OCI-LY7 (cell line): ENCODE results near the gene TMPRSS7.

Source experiments
- EZH2phosphoT487 ChIP-seq: fragments of 200-600 bp; sonication (generic); IDR thresholded peaks from 2 replicates; pipeline ENCODE4 v1.6.1; 2018; ENCODE audit warnings: low read depth, borderline replicate concordance, mild to moderate bottlenecking, mixed run types, antibody characterized with exemption, low read length, moderate library complexity, mixed read lengths
- TF ChIP-seq, protein P1 (sequence below): fragments of 200-600 bp; sonication (generic); conservative IDR thresholded peaks from 2 replicates; pipeline ENCODE4 v1.5.1; 2014; ENCODE audit warnings: mild to moderate bottlenecking, antibody characterized with exemption, low read length, moderate library complexity, mixed read lengths

DNA sequence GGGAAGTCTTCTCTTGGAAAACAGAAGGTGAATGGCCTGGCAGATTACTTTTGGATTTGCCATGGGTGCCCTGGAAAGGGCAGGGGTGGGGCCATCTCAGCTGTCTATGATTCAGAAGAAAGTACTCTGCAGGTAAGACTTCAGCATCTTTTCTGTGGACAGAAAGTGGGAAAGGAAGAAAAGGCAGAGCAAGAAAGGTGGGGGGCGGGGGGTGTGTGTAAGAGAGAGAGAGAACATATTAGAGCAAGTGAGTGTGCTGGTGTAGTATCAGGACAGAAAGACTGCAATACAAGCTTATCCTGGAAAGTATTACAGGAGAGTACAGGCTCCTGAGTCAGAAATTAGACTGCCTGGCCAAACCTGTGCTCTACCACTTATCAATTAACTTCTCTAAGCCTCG lies 30.3 kb upstream of the TMPRSS7 start:
- TF ChIP-seq, protein P1, sequence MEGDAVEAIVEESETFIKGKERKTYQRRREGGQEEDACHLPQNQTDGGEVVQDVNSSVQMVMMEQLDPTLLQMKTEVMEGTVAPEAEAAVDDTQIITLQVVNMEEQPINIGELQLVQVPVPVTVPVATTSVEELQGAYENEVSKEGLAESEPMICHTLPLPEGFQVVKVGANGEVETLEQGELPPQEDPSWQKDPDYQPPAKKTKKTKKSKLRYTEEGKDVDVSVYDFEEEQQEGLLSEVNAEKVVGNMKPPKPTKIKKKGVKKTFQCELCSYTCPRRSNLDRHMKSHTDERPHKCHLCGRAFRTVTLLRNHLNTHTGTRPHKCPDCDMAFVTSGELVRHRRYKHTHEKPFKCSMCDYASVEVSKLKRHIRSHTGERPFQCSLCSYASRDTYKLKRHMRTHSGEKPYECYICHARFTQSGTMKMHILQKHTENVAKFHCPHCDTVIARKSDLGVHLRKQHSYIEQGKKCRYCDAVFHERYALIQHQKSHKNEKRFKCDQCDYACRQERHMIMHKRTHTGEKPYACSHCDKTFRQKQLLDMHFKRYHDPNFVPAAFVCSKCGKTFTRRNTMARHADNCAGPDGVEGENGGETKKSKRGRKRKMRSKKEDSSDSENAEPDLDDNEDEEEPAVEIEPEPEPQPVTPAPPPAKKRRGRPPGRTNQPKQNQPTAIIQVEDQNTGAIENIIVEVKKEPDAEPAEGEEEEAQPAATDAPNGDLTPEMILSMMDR = no peak
- TF ChIP-seq EZH2phosphoT487 = no peak
